ENCODE results near the gene CHRNE. TPM values are rescaled to one million over a fixed set of nuclear protein-coding genes. Genes with fewer than 3 reads are reported as not detected.

The CHRNE gene
- total RNA-seq, 1 experiment from 2014 or later, result 0.31 TPM

DNA sequence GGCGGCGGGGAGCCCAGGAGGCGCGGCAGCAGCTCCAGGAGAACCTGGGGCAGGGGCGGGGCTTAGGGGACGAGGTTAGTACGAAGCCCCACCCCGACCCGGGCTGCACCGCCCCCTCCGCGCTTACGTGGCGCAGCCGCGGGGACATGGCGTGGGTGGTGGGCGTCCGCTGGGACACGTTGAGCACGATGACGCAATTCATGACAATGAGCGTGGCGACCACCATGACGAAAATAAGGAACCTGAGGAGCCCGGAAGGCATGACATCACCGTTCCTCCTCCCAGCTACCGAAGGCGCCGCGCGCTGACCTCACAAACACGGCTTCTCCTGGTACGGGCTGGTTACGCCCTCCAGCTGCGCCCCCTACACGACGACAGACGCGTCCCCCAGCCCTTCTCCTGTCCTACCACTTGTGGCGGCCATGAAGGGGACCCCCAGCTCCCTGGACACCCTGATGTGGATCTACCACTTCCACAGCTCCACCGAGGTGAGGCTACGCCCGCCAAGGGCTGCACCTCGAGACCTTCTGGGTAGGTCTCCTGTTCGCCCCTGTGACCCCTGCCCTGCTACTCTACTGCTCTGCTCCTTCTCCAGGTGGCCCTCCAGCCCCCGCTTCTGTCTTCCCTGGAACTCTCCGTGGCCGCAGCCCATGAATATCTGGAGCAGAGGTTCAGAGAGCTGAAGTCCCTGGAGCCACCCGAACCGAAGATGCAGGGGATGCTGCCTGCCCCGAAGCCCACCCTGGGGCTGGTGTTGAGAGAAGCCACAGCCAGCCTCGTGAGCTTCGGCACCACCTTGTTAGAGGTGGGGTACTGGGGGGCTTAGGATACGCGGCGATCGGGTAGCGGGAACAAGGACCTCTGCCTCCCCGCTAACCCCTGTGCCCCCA, 3.3 kb downstream of the CHRNE start, which contains the start of gene C17orf107:
C17orf107 (plus strand) TSS at position 196 of the 890 bp plus-strand sequence; CDS start at position 423, 227 bp downstream.
- peaks cover 3% of the 10 kb centered on the region; the same call in 1 of the 2 replicates for H3K27me3 Mint-ChIP-seq (ENCODE audit: low read depth)
- H3K14ac ChIP-seq (ENCODE audit: insufficient read depth, low read length), result peak within 1 kb of the TSS; percentile 62; the same call in 1 of the 2 replicates
- H2AK5ac ChIP-seq (ENCODE audit: insufficient read length, low read length), result no peak within 1 kb of the TSS
- TF ChIP-seq, protein P1, sequence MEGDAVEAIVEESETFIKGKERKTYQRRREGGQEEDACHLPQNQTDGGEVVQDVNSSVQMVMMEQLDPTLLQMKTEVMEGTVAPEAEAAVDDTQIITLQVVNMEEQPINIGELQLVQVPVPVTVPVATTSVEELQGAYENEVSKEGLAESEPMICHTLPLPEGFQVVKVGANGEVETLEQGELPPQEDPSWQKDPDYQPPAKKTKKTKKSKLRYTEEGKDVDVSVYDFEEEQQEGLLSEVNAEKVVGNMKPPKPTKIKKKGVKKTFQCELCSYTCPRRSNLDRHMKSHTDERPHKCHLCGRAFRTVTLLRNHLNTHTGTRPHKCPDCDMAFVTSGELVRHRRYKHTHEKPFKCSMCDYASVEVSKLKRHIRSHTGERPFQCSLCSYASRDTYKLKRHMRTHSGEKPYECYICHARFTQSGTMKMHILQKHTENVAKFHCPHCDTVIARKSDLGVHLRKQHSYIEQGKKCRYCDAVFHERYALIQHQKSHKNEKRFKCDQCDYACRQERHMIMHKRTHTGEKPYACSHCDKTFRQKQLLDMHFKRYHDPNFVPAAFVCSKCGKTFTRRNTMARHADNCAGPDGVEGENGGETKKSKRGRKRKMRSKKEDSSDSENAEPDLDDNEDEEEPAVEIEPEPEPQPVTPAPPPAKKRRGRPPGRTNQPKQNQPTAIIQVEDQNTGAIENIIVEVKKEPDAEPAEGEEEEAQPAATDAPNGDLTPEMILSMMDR (conservative IDR thresholded peaks at IDR 0.05), result no peak
- H2BK12ac ChIP-seq (ENCODE audit: insufficient read length, low read depth, low read length), result no peak within 1 kb of the TSS
- no peaks in the 10 kb centered on the region for H3K79me2 ChIP-seq (ENCODE audit: insufficient read depth, low read length)
- no peak within 1 kb of the TSS for H2BK120ac ChIP-seq (ENCODE audit: low read depth, low read length, poor library complexity, severe bottlenecking)
- H2BK15ac ChIP-seq (ENCODE audit: low read depth, low read length), result no peak within 1 kb of the TSS
- H3K23ac ChIP-seq (ENCODE audit: insufficient read length, low read depth, low read length), result no peak within 1 kb of the TSS
- peak within 1 kb of the TSS; percentile 79 to 90 (median 87); a peak in 6 of 7 replicates for H3K27ac Mint-ChIP-seq
- no CpG with 5 or more reads among the region's 60 CpGs for WGBS (ENCODE audit: extremely low coverage, insufficient read length, low lambda C conversion rate)
- peaks cover 10 to 33% of the 10 kb centered on the region in 2 experiments for H3K4me1 Mint-ChIP-seq
- no peak within 1 kb of the TSS for H4K8ac ChIP-seq (replicated peaks; ENCODE audit: insufficient read length, low read depth, low read length)
- no peak within 1 kb of the TSS for H3T11ph ChIP-seq (ENCODE audit: low read length)
- no peak within 1 kb of the TSS for H4K5ac ChIP-seq (ENCODE audit: insufficient read length, low read depth, low read length)
- peaks cover 3% of the 10 kb centered on the region; the same call in 1 of the 2 replicates for H3K4me1 ChIP-seq (ENCODE audit: insufficient read depth, low read length)
- no peaks in the 10 kb centered on the region for H3K27me3 ChIP-seq (ENCODE audit: insufficient read depth, low read length)
- no peaks in the 10 kb centered on the region for H3K9me3 ChIP-seq (ENCODE audit: control insufficient read depth, low read depth, low read length)
- H3K4ac ChIP-seq (ENCODE audit: low read depth, low read length), result no peak within 1 kb of the TSS
- H3K23me2 ChIP-seq (ENCODE audit: insufficient read length, low read depth, low read length, poor library complexity, severe bottlenecking), result peaks cover 12% of the 10 kb centered on the region
- peak within 1 kb of the TSS; percentile 68 to 88 for H3K4me3 Mint-ChIP-seq
- H3K36me3 Mint-ChIP-seq (ENCODE audit: insufficient read depth in 1 of 3, low read depth in 3 of 3), result peaks cover 8 to 23% (median 23%) of the 10 kb centered on the region in 3 experiments; a peak in 6 of 7 replicates
- no peak within 1 kb of the TSS for H3K9ac ChIP-seq (ENCODE audit: extremely low read depth, insufficient read length, low read length)
- H3K4me2 ChIP-seq (ENCODE audit: insufficient read depth, insufficient read length, low read length), result peak within 1 kb of the TSS; percentile 13
- no peaks in the 10 kb centered on the region for H3K79me1 ChIP-seq (ENCODE audit: insufficient read depth, low read depth, low read length, poor library complexity, severe bottlenecking)
- no peak within 1 kb of the TSS for H3K56ac ChIP-seq (ENCODE audit: insufficient read length, low read depth, low read length)
- H3K27ac ChIP-seq (ENCODE audit: insufficient read length, low read depth, low read length), result no peak within 1 kb of the TSS
- no peak within 1 kb of the TSS for H2BK20ac ChIP-seq (ENCODE audit: low read depth, low read length, poor library complexity, severe bottlenecking)
- no peaks in the 10 kb centered on the region for H4K20me1 ChIP-seq (ENCODE audit: control insufficient read depth, insufficient read depth, insufficient read length)
- H4K91ac ChIP-seq (ENCODE audit: insufficient read length, low read depth, low read length), result no peak within 1 kb of the TSS
- H2AFZ ChIP-seq (ENCODE audit: low read length), result no peak within 1 kb of the TSS
- no peak within 1 kb of the TSS for H2BK5ac ChIP-seq (ENCODE audit: insufficient read length, low read length)
- DNase-seq, result peak; percentile 89
- peak within 1 kb of the TSS; percentile 28 for H3K18ac ChIP-seq (ENCODE audit: insufficient read length, low read depth, low read length)
- no peaks in the 10 kb centered on the region for H3K9me3 Mint-ChIP-seq

Data from H9 (cell line).